ENCODE results near the gene NAA80. TPM values are rescaled to one million over a fixed set of nuclear protein-coding genes. Genes with fewer than 3 reads are reported as not detected.
"Not testable (repeated sequence)": the region's sequence is repeated elsewhere in the genome, so short reads cannot be mapped to it uniquely, and the experiment has no call there.

NAA80 gene
- total and polyA plus RNA-seq, 2 donors (not counting 3 experiments of a cell fraction or from before 2014, with no cell fraction given) = 9.0 to 13.1 TPM

- no peak overlapping the region for H3K9ac ChIP-seq (replicated peaks; ENCODE audit: extremely low read depth, insufficient read depth, low read length)
- DNase-seq (ENCODE audit: low read depth, low spot score) (no peak), FAIRE-seq (no peak)
- H3K27me3 ChIP-seq (ENCODE audit: control insufficient read depth in 2 of 2, insufficient read depth in 2 of 2, low read length in 2 of 2) = no peaks in the 10 kb centered on the region
- H3K27ac ChIP-seq (ENCODE audit: insufficient read depth, low read depth, low read length) = no peak overlapping the region
- ChIA-PET POLR2A (interaction anchor here (0.6 kb wide), 1 partner anchor 8 kb away, joined by 4 read pairs; no protein-coding TSS in a partner anchor), CTCF (interaction anchor here (1.8 to 2.2 kb wide), 2 partner anchors 9 to 10 kb away, joined by 5 to 19 read pairs; no protein-coding TSS in a partner anchor)
- H3K9me3 ChIP-seq (replicated peaks; ENCODE audit: control insufficient read depth, insufficient read depth, low read length) = no peaks in the 10 kb centered on the region
- H3K36me3 ChIP-seq (ENCODE audit: control insufficient read depth in 2 of 2, extremely low read depth in 1 of 2, insufficient read depth in 2 of 2, low read length in 2 of 2) = peaks cover 13 to 39% of the 10 kb centered on the region in 2 experiments
- H3K79me2 ChIP-seq (ENCODE audit: control insufficient read depth, insufficient read depth, low read length) = peaks cover 30% of the 10 kb centered on the region
- peaks cover 31% of the 10 kb centered on the region for H3K4me1 ChIP-seq (ENCODE audit: control insufficient read depth, extremely low read depth, insufficient read depth, low read length)
- H3K4me3 ChIP-seq (replicated peaks in 1 of 3; ENCODE audit: insufficient read depth in 1 of 3, low read depth in 1 of 3, low read length in 3 of 3) = no peak overlapping the region
- no peak overlapping the region for H2AFZ ChIP-seq (ENCODE audit: low read depth, low read length)
- TF ChIP-seq, protein P1, sequence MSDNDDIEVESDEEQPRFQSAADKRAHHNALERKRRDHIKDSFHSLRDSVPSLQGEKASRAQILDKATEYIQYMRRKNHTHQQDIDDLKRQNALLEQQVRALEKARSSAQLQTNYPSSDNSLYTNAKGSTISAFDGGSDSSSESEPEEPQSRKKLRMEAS (IDR thresholded peaks at IDR 0.05; ENCODE audit: insufficient read depth, insufficient read length) = no peak
- TF ChIP-seq POLR2AphosphoS5 (IDR thresholded peaks at IDR 0.05; ENCODE audit: insufficient read depth, low read depth, low read length) (no peak), FOS (IDR thresholded peaks at IDR 0.05; ENCODE audit: borderline replicate concordance, insufficient read depth, low read length) (no peak), GATA2 (IDR thresholded peaks at IDR 0.05; ENCODE audit: insufficient read depth, insufficient read length, low read depth, low read length) (no peak), POLR2A (IDR thresholded peaks at IDR 0.05; ENCODE audit: low read depth, low read length) (no peak), EZH2 (IDR thresholded peaks at IDR 0.05; ENCODE audit: borderline replicate concordance, low read depth, low read length, severe bottlenecking) (no peak), JUN (IDR thresholded peaks at IDR 0.05; ENCODE audit: borderline replicate concordance, insufficient read depth, insufficient read length, low read depth) (no peak), MYC (IDR thresholded peaks at IDR 0.05; ENCODE audit: low read depth, low read length) (no peak)
- TF ChIP-seq, protein P2, sequence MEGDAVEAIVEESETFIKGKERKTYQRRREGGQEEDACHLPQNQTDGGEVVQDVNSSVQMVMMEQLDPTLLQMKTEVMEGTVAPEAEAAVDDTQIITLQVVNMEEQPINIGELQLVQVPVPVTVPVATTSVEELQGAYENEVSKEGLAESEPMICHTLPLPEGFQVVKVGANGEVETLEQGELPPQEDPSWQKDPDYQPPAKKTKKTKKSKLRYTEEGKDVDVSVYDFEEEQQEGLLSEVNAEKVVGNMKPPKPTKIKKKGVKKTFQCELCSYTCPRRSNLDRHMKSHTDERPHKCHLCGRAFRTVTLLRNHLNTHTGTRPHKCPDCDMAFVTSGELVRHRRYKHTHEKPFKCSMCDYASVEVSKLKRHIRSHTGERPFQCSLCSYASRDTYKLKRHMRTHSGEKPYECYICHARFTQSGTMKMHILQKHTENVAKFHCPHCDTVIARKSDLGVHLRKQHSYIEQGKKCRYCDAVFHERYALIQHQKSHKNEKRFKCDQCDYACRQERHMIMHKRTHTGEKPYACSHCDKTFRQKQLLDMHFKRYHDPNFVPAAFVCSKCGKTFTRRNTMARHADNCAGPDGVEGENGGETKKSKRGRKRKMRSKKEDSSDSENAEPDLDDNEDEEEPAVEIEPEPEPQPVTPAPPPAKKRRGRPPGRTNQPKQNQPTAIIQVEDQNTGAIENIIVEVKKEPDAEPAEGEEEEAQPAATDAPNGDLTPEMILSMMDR (IDR thresholded peaks at IDR 0.05; ENCODE audit: extremely low read depth in 1 of 2, insufficient read depth in 1 of 2, low read depth in 1 of 2, low read length in 2 of 2) = no peak
- H3K9me1 ChIP-seq (replicated peaks; ENCODE audit: control insufficient read depth, extremely low read depth, insufficient read depth, low read length) = no peaks in the 10 kb centered on the region
- intact Hi-C loops (cut with micrococcal nuclease) (no loop called here), dilution Hi-C loops (cut with MboI; ENCODE audit: extremely low pct_ligation_motif_present, low sequenced_read_pairs) (no loop called here)
- BruUV-seq (replicated peaks) = no TSS peak
- H3K4me2 ChIP-seq (ENCODE audit: insufficient read depth, low read length) = no peak overlapping the region
- no peaks in the 10 kb centered on the region for H4K20me1 ChIP-seq (replicated peaks; ENCODE audit: control insufficient read depth, extremely low read depth, insufficient read depth, low read length)
These were observed 15.1 kb upstream of the NAA80 start for GRCh38 chr3:50314342-50314741.

GRCh38 chr3:50312041-50312440, 12.8 kb upstream of the NAA80 start:
- H3K4me1 ChIP-seq (ENCODE audit: control insufficient read depth, extremely low read depth, insufficient read depth, low read length); CTCF ChIA-PET; H4K20me1 ChIP-seq (replicated peaks; ENCODE audit: control insufficient read depth, extremely low read depth, insufficient read depth, low read length); H3K27me3 ChIP-seq (ENCODE audit: control insufficient read depth in 2 of 2, insufficient read depth in 2 of 2, low read length in 2 of 2); H3K79me2 ChIP-seq (ENCODE audit: control insufficient read depth, insufficient read depth, low read length); BruUV-seq (replicated peaks); DNase-seq (ENCODE audit: low read depth, low spot score); H3K9ac ChIP-seq (replicated peaks; ENCODE audit: extremely low read depth, insufficient read depth, low read length); H3K4me2 ChIP-seq (ENCODE audit: insufficient read depth, low read length); H3K9me1 ChIP-seq (replicated peaks; ENCODE audit: control insufficient read depth, extremely low read depth, insufficient read depth, low read length); dilution Hi-C loops (cut with MboI; ENCODE audit: extremely low pct_ligation_motif_present, low sequenced_read_pairs); H2AFZ ChIP-seq (ENCODE audit: low read depth, low read length); POLR2A ChIA-PET; H3K4me3 ChIP-seq (replicated peaks in 1 of 3; ENCODE audit: insufficient read depth in 1 of 3, low read depth in 1 of 3, low read length in 3 of 3); FAIRE-seq; H3K27ac ChIP-seq (ENCODE audit: insufficient read depth, low read depth, low read length); H3K9me3 ChIP-seq (replicated peaks; ENCODE audit: control insufficient read depth, insufficient read depth, low read length); intact Hi-C loops (cut with micrococcal nuclease): not testable (repeated sequence)
- peaks cover 7 to 19% of the 10 kb centered on the region in 2 experiments for H3K36me3 ChIP-seq (ENCODE audit: control insufficient read depth in 2 of 2, extremely low read depth in 1 of 2, insufficient read depth in 2 of 2, low read length in 2 of 2)

Data from endothelial cell of umbilical vein (primary cell).